Measurements from ENCODE around the gene PDSS2.

GRCh38 chr6:107216197-107216933, 243.0 kb downstream of the PDSS2 start:
- no peak for TF ChIP-seq CTCF (IDR thresholded peaks at IDR 0.05)
- no peak for TF ChIP-seq EZH2 (IDR thresholded peaks at IDR 0.05; ENCODE audit: borderline replicate concordance, insufficient read depth, low read depth, low read length, poor library complexity, severe bottlenecking)

Data from B cell (primary cell).